IMR-90 (cell line): ENCODE measurements around the gene WDFY1. TPM values are rescaled to one million over a fixed set of nuclear protein-coding genes. Genes with fewer than 3 reads are reported as not detected.

Experiments used
- ATAC-seq: fragments of 200-7000 bp; cut with Tn5 transposase; 2 replicates; pipeline ENCODE4 v1.9.1; 2020; ENCODE audit warnings: low read depth, mild to moderate bottlenecking, moderate library complexity
- BruUV-seq: library from RNA; stranded (reverse); fragments of 400-500 nt; replicated peaks from 2 replicates; lab custom pipeline; 2021; lab: Mats Ljungman, UMichigan
- CTCF ChIA-PET: fragments of 300-600 bp; formaldehyde crosslinking; extraction: SDS; loops from one replicate; lab custom pipeline; 2021; ENCODE audit warnings: antibody characterized with exemption; lab: Yijun Ruan, JAX
- POLR2A ChIA-PET: fragments of 300-600 bp; sonication (Branson Sonifier 250); formaldehyde crosslinking; loops from one replicate; lab custom pipeline; 2022; ENCODE audit warnings: antibody characterized with exemption; ENCODE audit not compliant: unreplicated experiment; lab: Charles Lee
- DNase-seq: peaks from one replicate; pipeline ENCODE4 v3.0.0; 2013
- H2AFZ ChIP-seq: replicated peaks from 2 replicates; pipeline ENCODE3; 2013; ENCODE audit warnings: low read length, mild to moderate bottlenecking; ENCODE audit not compliant: poor library complexity
- H2AK5ac ChIP-seq: 2 replicates; pipeline ENCODE4 v1.6.1; 2013; ENCODE audit warnings: low read depth, low read length, inconsistent platforms
- H2AK9ac ChIP-seq: replicated peaks from 2 replicates; pipeline ENCODE3; 2013; ENCODE audit warnings: mild to moderate bottlenecking, low read depth, low read length, moderate library complexity; ENCODE audit not compliant: poor library complexity
- H2BK120ac ChIP-seq: 2 replicates; pipeline ENCODE4 v1.6.1; 2013; ENCODE audit warnings: low read depth, low read length, inconsistent platforms
- H2BK15ac ChIP-seq: 3 replicates; pipeline ENCODE4 v1.6.1; 2013; ENCODE audit warnings: low read depth, low read length, inconsistent platforms
- H2BK20ac ChIP-seq: 2 replicates; pipeline ENCODE4 v1.6.1; 2013; ENCODE audit warnings: low read depth, mild to moderate bottlenecking, inconsistent platforms, low read length, moderate library complexity
- H2BK5ac ChIP-seq: 2 replicates; pipeline ENCODE4 v1.6.1; 2013; ENCODE audit warnings: mild to moderate bottlenecking, low read depth, low read length, inconsistent platforms; ENCODE audit not compliant: poor library complexity, severe bottlenecking
- H3K14ac ChIP-seq: replicated peaks from 2 replicates; pipeline ENCODE4 v1.6.1; 2013; ENCODE audit warnings: low read depth, low read length, inconsistent platforms
- H3K18ac ChIP-seq: 2 replicates; pipeline ENCODE4 v1.6.1; 2013; ENCODE audit warnings: low read depth, low read length, control low read depth
- H3K23ac ChIP-seq: 2 replicates; pipeline ENCODE4 v1.6.1; 2013; ENCODE audit warnings: low read depth, low read length, inconsistent platforms
- H3K27ac ChIP-seq: 2 replicates; pipeline ENCODE4 v1.5.1; 2013; ENCODE audit warnings: mild to moderate bottlenecking, control low read depth, low read length; ENCODE audit not compliant: insufficient read depth
- H3K27me3 ChIP-seq: 2 replicates; pipeline ENCODE4 v1.6.1; 2013; ENCODE audit warnings: low read length; ENCODE audit not compliant: control insufficient read depth, insufficient read depth
- H3K36me3 ChIP-seq: 2 replicates; pipeline ENCODE4 v1.6.1; 2013; ENCODE audit warnings: low read length, mixed read lengths; ENCODE audit not compliant: control insufficient read depth, insufficient read depth
- H3K4ac ChIP-seq: 2 replicates; pipeline ENCODE4 v1.6.1; 2013; ENCODE audit warnings: low read depth, low read length, inconsistent platforms
- H3K4me1 ChIP-seq: 2 replicates; pipeline ENCODE4 v1.6.1; 2013; ENCODE audit warnings: low read length, mixed read lengths; ENCODE audit not compliant: control insufficient read depth, insufficient read depth
- H3K4me2 ChIP-seq: 2 replicates; pipeline ENCODE4 v1.6.1; 2013; ENCODE audit warnings: low read depth, mild to moderate bottlenecking, control low read depth, low read length, moderate library complexity
- H3K4me3 ChIP-seq: 2 replicates; pipeline ENCODE4 v1.5.1; 2013; ENCODE audit warnings: low read depth, mild to moderate bottlenecking, control low read depth, low read length, moderate library complexity; ENCODE audit not compliant: insufficient read depth
- H3K56ac ChIP-seq: 2 replicates; pipeline ENCODE4 v1.6.1; 2013; ENCODE audit warnings: low read length, inconsistent platforms; ENCODE audit not compliant: insufficient read depth; ENCODE audit errors: extremely low read depth
- H3K79me1 ChIP-seq, 2 experiments: 2 replicates each; pipeline ENCODE4 v1.6.1; 2013; ENCODE audit warnings: low read length in 2 of 2, inconsistent platforms in 1 of 2, low read depth in 1 of 2
- H3K9ac ChIP-seq: 2 replicates; pipeline ENCODE4 v1.6.1; 2013; ENCODE audit warnings: low read depth, low read length, control low read depth
- H3K9me1 ChIP-seq: 2 replicates; pipeline ENCODE4 v1.6.1; 2013; ENCODE audit warnings: low read length, inconsistent platforms; ENCODE audit not compliant: insufficient read depth
- H3K9me3 ChIP-seq: 2 replicates; pipeline ENCODE4 v1.6.1; 2013; ENCODE audit warnings: low read length; ENCODE audit not compliant: control insufficient read depth, insufficient read depth
- H4K20me1 ChIP-seq: 2 replicates; pipeline ENCODE4 v1.6.1; 2013; ENCODE audit warnings: low read length, inconsistent platforms; ENCODE audit not compliant: insufficient read depth
- H4K5ac ChIP-seq: 2 replicates; pipeline ENCODE4 v1.6.1; 2013; ENCODE audit warnings: mild to moderate bottlenecking, low read depth, low read length, control low read depth
- H4K8ac ChIP-seq, 2 experiments: 2 replicates each; pipeline ENCODE4 v1.6.1; 2013; ENCODE audit warnings: low read depth in 2 of 2, low read length in 2 of 2, control low read depth in 1 of 2, inconsistent platforms in 1 of 2
- H4K91ac ChIP-seq: 2 replicates; pipeline ENCODE4 v1.6.1; 2013; ENCODE audit warnings: low read depth, low read length, inconsistent platforms; ENCODE audit not compliant: insufficient read depth
- BHLHE40 ChIP-seq: fragments of 150-350 bp; IDR thresholded peaks from 2 replicates; pipeline ENCODE4 v1.6.1; 2016; ENCODE audit warnings: mild to moderate bottlenecking, low read depth, low read length
- CEBPB ChIP-seq: IDR thresholded peaks from 2 replicates; pipeline ENCODE4 v1.6.1; 2012; ENCODE audit warnings: low read depth, low read length, improper control_type of control experiment
- CHD1 ChIP-seq: IDR thresholded peaks from 2 replicates; pipeline ENCODE4 v1.6.1; 2012; ENCODE audit warnings: low read depth, low read length, improper control_type of control experiment
- MXI1 ChIP-seq: IDR thresholded peaks from 2 replicates; pipeline ENCODE4 v1.6.1; 2012; ENCODE audit warnings: low read depth, mild to moderate bottlenecking, low read length, moderate library complexity, borderline replicate concordance
- RCOR1 ChIP-seq: IDR thresholded peaks from 2 replicates; pipeline ENCODE4 v1.6.1; 2012; ENCODE audit warnings: mild to moderate bottlenecking, low read length, improper control_type of control experiment; ENCODE audit not compliant: insufficient replicate concordance
- WGBS, 2 experiments: methylation state at CpG; one replicate each; pipeline versions ENCODE4 v1.1.5 to v1.1.7; 2013; ENCODE audit warnings: missing lambda C conversion rate in 2 of 2; ENCODE audit not compliant: insufficient read length in 1 of 2; ENCODE audit errors: extremely low coverage in 2 of 2; 5-methylcytosine and 5-hydroxymethylcytosine counted together
- dilution Hi-C: fragments of 300-500 bp; cut with HindIII; formaldehyde crosslinking; loops from one replicate; pipeline ENCODE4 v1.14.3; 2018; ENCODE audit warnings: low sequenced_read_pairs; ENCODE audit not compliant: unreplicated experiment
- in situ Hi-C: fragments of 300-500 bp; cut with MboI; formaldehyde crosslinking; loops from 3 replicates; pipeline ENCODE4 v1.14.3; 2019; ENCODE audit warnings: low sequenced_read_pairs, inconsistent platforms, mixed read lengths
- intact Hi-C: fragments of 100-400 bp; cut with micrococcal nuclease; formaldehyde crosslinking; loops from 2 replicates; pipeline ENCODE4 v1.10.0; 2022
- polyA plus RNA-seq, 3 experiments: library from polyadenylated mRNA; depleted of rRNA; stranded (reverse); fragments of >200 nt; gene quantifications; 2 replicates each; pipeline ENCODE4 v1.2.3, GENCODE V29; 2012; ENCODE audit warnings: low replicate concordance in 1 of 3
- total RNA-seq: library from RNA; depleted of rRNA; stranded (reverse); fragments of >200 nt; gene quantifications from 2 replicates; pipeline ENCODE4 v1.2.3, GENCODE V29; 2012
- TF ChIP-seq, protein P1 (sequence below): fragments of 150-350 bp; IDR thresholded peaks from 2 replicates; pipeline ENCODE4 v1.6.1; 2017; ENCODE audit warnings: mild to moderate bottlenecking, antibody characterized with exemption, low read length, low read depth

Gene WDFY1
- total and polyA plus RNA-seq, 2 of the 4 experiments (the other 2 are of a cell fraction) = 35.6 to 93.6 TPM

DNA sequence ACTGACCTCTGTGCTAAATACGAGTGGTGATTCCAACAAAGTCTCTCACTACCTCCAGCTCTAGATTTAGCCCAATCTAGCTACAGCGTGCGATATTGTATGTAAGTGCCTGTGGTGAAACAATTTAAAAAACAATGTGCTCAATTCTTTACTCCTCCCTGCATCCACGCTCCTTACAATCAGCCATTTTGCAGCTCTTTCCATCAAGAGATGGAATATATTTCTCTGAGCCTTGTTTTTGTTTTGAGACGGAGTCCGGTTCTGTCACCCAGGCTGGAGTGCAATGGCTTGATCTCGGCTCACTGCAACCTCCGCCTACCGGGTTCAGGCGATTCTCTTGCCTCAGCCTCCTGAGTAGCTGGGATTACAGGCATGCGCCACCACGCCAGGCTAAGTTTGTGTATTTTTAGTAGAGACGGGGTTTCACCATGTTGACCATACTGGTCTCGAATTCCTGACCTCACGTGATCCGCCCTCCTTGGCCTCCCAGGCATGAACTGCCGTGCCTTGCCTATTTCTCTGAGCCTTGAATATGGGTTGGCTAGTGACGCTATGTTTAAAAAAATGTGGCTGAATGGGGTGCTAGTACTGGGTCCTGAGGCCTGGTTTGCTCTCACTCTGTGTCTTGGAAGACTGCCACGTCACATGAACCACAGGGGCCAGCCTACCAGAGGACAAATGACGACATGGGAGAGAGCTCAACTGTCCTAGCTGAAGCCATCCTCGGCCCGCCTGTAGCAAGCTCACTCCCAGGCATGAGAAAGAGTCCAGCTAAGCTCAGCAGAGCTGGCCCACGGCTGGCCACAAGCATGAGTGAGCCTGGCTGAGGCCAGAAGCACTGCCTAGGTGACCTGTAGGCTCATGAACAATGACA lies 14.8 kb downstream of the WDFY1 start:
- Histone ChIP-seq H3K4me2 (peak overlapping the region; percentile 47), H3K27ac (peak overlapping the region; percentile 36; the same call in 1 of the 2 replicates), H2BK20ac (no peak overlapping the region), H4K5ac (peak overlapping the region; percentile 7; the same call in 1 of the 2 replicates), H3K23ac (peak overlapping the region; percentile 36; the same call in 1 of the 2 replicates), H3K18ac (peak overlapping the region; percentile 1; the same call in 1 of the 2 replicates), H4K20me1 (peaks cover 48% of the 10 kb centered on the region), H4K8ac (peak overlapping the region in 1 of 2 experiments; percentile 44; a peak in 2 of 4 replicates), H3K9ac (no peak overlapping the region; the same call in 1 of the 2 replicates), H3K4me3 (no peak overlapping the region), H4K91ac (peak overlapping the region; percentile 41; the same call in 1 of the 2 replicates), H3K4me1 (peaks cover 14% of the 10 kb centered on the region), H3K9me3 (no peaks in the 10 kb centered on the region; the same call in none of the 2 replicates), H2BK5ac (peak overlapping the region; percentile 17), H2BK15ac (no peak overlapping the region), H2BK120ac (no peak overlapping the region), H2AK5ac (peak overlapping the region; percentile 3), H3K36me3 (no peaks in the 10 kb centered on the region), H2AK9ac (no peak overlapping the region), H2AFZ (peak overlapping the region; percentile 60), H3K4ac (peak overlapping the region; percentile 19), H3K79me1 (peaks cover 18 to 78% of the 10 kb centered on the region in 2 experiments; a peak in 3 of 4 replicates), H3K27me3 (no peaks in the 10 kb centered on the region), H3K56ac (peak overlapping the region; percentile 65), H3K14ac (peak overlapping the region; percentile 20; the same call in 1 of the 2 replicates), H3K9me1 (peaks cover 13% of the 10 kb centered on the region)
- ChIA-PET CTCF (interaction anchor here (0.6 to 0.7 kb wide), 2 partner anchors 29 to 422 kb away, joined by 3 to 4 read pairs; no protein-coding TSS in a partner anchor), POLR2A (no interaction called here)
- BruUV-seq = no TSS peak
- intact Hi-C loops = no loop called here
- peak; percentile 76 for DNase-seq
- in situ Hi-C loops = no loop called here
- no peak for TF ChIP-seq CEBPB
- TF ChIP-seq MXI1 = 0 out of 2 replicates have a peak, but pooled peaks have one; percentile 19
- no peak for TF ChIP-seq CHD1
- TF ChIP-seq BHLHE40 = peak; percentile 61
- TF ChIP-seq, protein P1, sequence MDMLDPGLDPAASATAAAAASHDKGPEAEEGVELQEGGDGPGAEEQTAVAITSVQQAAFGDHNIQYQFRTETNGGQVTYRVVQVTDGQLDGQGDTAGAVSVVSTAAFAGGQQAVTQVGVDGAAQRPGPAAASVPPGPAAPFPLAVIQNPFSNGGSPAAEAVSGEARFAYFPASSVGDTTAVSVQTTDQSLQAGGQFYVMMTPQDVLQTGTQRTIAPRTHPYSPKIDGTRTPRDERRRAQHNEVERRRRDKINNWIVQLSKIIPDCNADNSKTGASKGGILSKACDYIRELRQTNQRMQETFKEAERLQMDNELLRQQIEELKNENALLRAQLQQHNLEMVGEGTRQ = peak; percentile 42; the same call in 1 of the 2 replicates
- TF ChIP-seq RCOR1 = no peak
- WGBS, 2 experiments = 57% methylated on average over 10 of the region's 23 CpGs; no CpG with 5 or more reads in 1 of the 2 experiments
- peak; percentile 67 for ATAC-seq
- dilution Hi-C loops = no loop called here
